Osteoblast (primary cell): ENCODE data around the gene ANKS6. TPM values are rescaled to one million over a fixed set of nuclear protein-coding genes. Genes with fewer than 3 reads are reported as not detected.

ENCODE experiments used
- DNase-seq: peaks from one replicate; pipeline ENCODE4 v3.0.0; 2011; ENCODE audit warnings: low spot score, mixed read lengths; ENCODE audit not compliant: insufficient read length; ENCODE audit errors: missing footprints
- H2AFZ ChIP-seq: 2 replicates; pipeline ENCODE4 v1.6.0; 2011; ENCODE audit warnings: mild to moderate bottlenecking, low read length
- H3K27ac ChIP-seq: 2 replicates; pipeline ENCODE4 v1.5.1; 2011; ENCODE audit warnings: mild to moderate bottlenecking, low read depth, low read length, moderate library complexity
- H3K27me3 ChIP-seq: 2 replicates; pipeline ENCODE4 v1.6.0; 2012; ENCODE audit warnings: mild to moderate bottlenecking, control low read depth, inconsistent platforms, low read length, moderate library complexity; ENCODE audit not compliant: insufficient read depth
- H3K36me3 ChIP-seq: 2 replicates; pipeline ENCODE4 v1.5.1; 2011; ENCODE audit warnings: mild to moderate bottlenecking, low read length, control low read depth, moderate library complexity; ENCODE audit not compliant: insufficient read depth
- H3K4me1 ChIP-seq: 2 replicates; pipeline ENCODE4 v1.5.1; 2011; ENCODE audit warnings: mild to moderate bottlenecking, low read length, control low read depth, moderate library complexity; ENCODE audit not compliant: insufficient read depth
- H3K4me2 ChIP-seq: 2 replicates; pipeline ENCODE4 v1.6.0; 2011; ENCODE audit warnings: mild to moderate bottlenecking, low read length; ENCODE audit not compliant: insufficient read depth
- H3K4me3 ChIP-seq: fragments of 200-600 bp; sonication (generic); 3 replicates; pipeline ENCODE4 v1.5.1; 2012; ENCODE audit warnings: mild to moderate bottlenecking, low read length, inconsistent platforms; ENCODE audit not compliant: insufficient read depth
- H3K79me2 ChIP-seq: 2 replicates; pipeline ENCODE4 v1.6.0; 2012; ENCODE audit warnings: mild to moderate bottlenecking, low read length, control low read depth, inconsistent platforms; ENCODE audit not compliant: insufficient read depth
- H3K9me3 ChIP-seq: 2 replicates; pipeline ENCODE4 v1.5.1; 2011; ENCODE audit warnings: low read depth, low read length, control low read depth
- H4K20me1 ChIP-seq: 2 replicates; pipeline ENCODE4 v1.6.0; 2012; ENCODE audit warnings: mild to moderate bottlenecking, low read length, control low read depth; ENCODE audit not compliant: insufficient read depth
- total RNA-seq: library from RNA; depleted of rRNA; stranded (reverse); fragments of >200 nt; gene quantifications from 2 replicates; pipeline ENCODE4 v1.2.3, GENCODE V29; 2012
- TF ChIP-seq, protein P1 (sequence below): IDR thresholded peaks from 2 replicates; pipeline ENCODE4 v1.5.1; 2011; ENCODE audit warnings: mild to moderate bottlenecking, low read depth, low read length, moderate library complexity; ENCODE audit errors: extremely low read depth

ANKS6 gene
- total RNA-seq, 1 donor, result 21.7 TPM

DNA sequence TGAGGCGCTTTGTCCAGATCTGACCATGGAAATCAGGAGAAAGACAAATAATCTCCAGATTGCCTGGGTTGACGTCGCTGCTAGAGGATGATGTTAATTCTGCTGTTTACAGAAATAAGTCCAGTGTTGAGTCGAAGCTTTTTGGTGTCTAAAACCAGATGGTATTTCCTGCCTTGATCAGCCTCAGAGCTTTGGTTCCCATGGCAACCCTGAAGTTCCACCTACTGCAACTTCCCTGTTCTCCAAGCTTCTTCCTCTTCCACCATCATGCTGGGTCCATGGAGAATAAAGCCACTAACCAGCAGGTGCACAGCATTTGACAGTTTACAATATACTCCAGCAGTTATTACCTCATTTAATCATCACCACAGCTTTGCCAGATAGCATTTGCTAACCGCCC, 69.6 kb downstream of the ANKS6 start:
- Histone ChIP-seq H2AFZ (no peak overlapping the region), H3K9me3 (no peaks in the 10 kb centered on the region), H3K27ac (no peak overlapping the region), H3K4me2 (no peak overlapping the region), H3K36me3 (no peaks in the 10 kb centered on the region), H3K4me3 (no peak overlapping the region), H3K4me1 (no peaks in the 10 kb centered on the region), H3K79me2 (no peaks in the 10 kb centered on the region), H4K20me1 (no peaks in the 10 kb centered on the region), H3K27me3 (peaks cover 29% of the 10 kb centered on the region)
- DNase-seq, result peak; percentile 30
- TF ChIP-seq, protein P1, sequence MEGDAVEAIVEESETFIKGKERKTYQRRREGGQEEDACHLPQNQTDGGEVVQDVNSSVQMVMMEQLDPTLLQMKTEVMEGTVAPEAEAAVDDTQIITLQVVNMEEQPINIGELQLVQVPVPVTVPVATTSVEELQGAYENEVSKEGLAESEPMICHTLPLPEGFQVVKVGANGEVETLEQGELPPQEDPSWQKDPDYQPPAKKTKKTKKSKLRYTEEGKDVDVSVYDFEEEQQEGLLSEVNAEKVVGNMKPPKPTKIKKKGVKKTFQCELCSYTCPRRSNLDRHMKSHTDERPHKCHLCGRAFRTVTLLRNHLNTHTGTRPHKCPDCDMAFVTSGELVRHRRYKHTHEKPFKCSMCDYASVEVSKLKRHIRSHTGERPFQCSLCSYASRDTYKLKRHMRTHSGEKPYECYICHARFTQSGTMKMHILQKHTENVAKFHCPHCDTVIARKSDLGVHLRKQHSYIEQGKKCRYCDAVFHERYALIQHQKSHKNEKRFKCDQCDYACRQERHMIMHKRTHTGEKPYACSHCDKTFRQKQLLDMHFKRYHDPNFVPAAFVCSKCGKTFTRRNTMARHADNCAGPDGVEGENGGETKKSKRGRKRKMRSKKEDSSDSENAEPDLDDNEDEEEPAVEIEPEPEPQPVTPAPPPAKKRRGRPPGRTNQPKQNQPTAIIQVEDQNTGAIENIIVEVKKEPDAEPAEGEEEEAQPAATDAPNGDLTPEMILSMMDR, result no peak

DNA sequence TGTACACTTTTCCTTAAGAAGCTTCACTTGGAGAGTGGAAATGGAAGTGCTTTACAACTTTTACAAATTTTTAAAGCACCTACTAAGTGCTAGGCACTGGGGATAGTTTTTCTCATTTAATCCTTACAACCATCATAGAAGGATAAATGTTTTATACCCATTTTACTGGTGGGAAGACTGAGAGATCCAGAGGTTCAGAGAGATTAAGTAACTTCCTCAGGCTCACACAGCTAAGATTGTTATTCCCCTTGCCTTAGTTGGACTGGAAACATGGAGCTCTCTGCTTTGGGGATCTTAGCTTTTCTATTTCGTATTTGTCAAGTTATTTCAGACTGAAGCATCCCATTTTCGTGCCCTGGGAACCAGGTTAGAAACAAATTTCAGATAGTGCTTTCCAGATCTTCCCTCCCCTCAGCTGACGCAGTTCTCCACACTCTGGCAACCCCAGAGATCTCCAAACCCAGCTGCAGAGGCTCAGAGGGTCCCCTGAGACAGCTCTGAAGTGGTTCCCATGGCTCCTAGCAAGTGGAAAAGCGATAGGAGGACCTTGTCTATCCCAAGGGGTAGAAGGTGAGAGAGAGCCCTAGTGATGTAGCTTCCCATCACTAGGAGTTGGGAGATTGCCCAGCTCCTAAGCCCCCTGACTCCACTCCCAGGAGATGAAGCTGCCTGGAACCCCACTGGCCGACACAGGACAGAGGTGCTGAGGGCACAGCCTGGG, 71.4 kb downstream of the ANKS6 start:
- H3K9me3 ChIP-seq, result no peaks in the 10 kb centered on the region
- H3K79me2 ChIP-seq, result no peaks in the 10 kb centered on the region
- H3K27me3 ChIP-seq, result peaks cover 29% of the 10 kb centered on the region
- H3K4me3 ChIP-seq, result no peak overlapping the region
- TF ChIP-seq, protein P1, result no peak
- no peaks in the 10 kb centered on the region for H4K20me1 ChIP-seq
- H3K36me3 ChIP-seq, result no peaks in the 10 kb centered on the region
- no peak overlapping the region for H3K4me2 ChIP-seq
- H2AFZ ChIP-seq, result no peak overlapping the region
- no peak overlapping the region for H3K27ac ChIP-seq
- DNase-seq, result no peak
- H3K4me1 ChIP-seq, result no peaks in the 10 kb centered on the region

DNA sequence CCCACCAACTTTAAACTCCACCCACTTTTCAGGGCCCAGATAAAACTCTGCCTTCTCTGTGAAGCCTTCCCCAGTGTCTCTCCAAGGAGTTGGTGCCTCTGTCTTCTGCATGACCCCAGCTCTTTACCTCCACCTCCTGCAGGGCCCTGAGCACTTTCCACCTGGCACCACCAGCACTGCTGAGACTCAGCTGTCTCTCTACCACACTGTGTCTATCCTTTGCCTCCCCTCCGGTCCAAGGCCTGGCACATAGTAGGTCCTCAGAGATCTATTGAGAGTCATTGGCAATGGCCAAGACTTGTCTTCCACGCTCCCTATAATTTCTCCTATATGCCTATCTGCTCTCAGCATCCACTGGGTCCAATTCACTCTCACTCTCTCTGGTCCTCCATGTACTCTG, 74.7 kb downstream of the ANKS6 start:
- H3K79me2 ChIP-seq, result no peaks in the 10 kb centered on the region
- H3K4me1 ChIP-seq, result no peaks in the 10 kb centered on the region
- H3K4me3 ChIP-seq, result no peak overlapping the region
- no peaks in the 10 kb centered on the region for H3K36me3 ChIP-seq
- no peak overlapping the region for H2AFZ ChIP-seq
- H3K9me3 ChIP-seq, result no peaks in the 10 kb centered on the region
- TF ChIP-seq, protein P1, result no peak
- no peak overlapping the region for H3K27ac ChIP-seq
- DNase-seq, result no peak
- peaks cover 32% of the 10 kb centered on the region for H3K27me3 ChIP-seq
- no peak overlapping the region for H3K4me2 ChIP-seq
- no peaks in the 10 kb centered on the region for H4K20me1 ChIP-seq

DNA sequence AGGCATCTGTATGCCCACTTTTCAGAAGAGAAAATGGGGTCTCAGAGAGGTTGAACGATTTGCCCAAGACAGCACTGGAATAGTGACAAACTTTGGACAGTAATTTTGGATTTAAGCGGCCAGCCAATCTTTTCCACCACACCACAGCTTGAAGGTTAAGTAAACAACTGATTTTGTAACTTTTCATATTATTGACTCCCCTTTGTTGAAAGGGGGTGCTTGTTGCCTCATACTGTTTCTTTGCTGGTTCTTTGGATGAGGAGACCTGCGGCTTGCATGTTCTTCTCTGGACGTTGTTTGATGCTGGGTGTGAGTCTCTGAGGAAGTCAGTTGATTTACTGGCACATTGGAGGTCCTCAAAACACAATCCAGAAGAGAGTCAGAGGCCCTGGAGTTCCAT, 76.0 kb downstream of the ANKS6 start:
- Histone ChIP-seq H3K4me3 (no peak overlapping the region), H3K9me3 (no peaks in the 10 kb centered on the region), H3K27ac (no peak overlapping the region), H3K4me2 (no peak overlapping the region), H3K4me1 (no peaks in the 10 kb centered on the region), H4K20me1 (no peaks in the 10 kb centered on the region), H3K79me2 (no peaks in the 10 kb centered on the region), H3K36me3 (no peaks in the 10 kb centered on the region), H3K27me3 (peaks cover 31% of the 10 kb centered on the region), H2AFZ (no peak overlapping the region)
- DNase-seq, result no peak
- TF ChIP-seq, protein P1, result no peak
